C4-2B (cell line): Measurements from ENCODE around the gene XPR1.

Experiments used
- ZFX ChIP-seq: fragments of 450-650 bp; IDR thresholded peaks from 2 replicates; pipeline ENCODE4 v1.6.1; 2017
- TF ChIP-seq, protein P1 (sequence below): fragments of 450-650 bp; conservative IDR thresholded peaks from 2 replicates; pipeline ENCODE4 v1.5.1; 2017; ENCODE audit warnings: mild to moderate bottlenecking

DNA sequence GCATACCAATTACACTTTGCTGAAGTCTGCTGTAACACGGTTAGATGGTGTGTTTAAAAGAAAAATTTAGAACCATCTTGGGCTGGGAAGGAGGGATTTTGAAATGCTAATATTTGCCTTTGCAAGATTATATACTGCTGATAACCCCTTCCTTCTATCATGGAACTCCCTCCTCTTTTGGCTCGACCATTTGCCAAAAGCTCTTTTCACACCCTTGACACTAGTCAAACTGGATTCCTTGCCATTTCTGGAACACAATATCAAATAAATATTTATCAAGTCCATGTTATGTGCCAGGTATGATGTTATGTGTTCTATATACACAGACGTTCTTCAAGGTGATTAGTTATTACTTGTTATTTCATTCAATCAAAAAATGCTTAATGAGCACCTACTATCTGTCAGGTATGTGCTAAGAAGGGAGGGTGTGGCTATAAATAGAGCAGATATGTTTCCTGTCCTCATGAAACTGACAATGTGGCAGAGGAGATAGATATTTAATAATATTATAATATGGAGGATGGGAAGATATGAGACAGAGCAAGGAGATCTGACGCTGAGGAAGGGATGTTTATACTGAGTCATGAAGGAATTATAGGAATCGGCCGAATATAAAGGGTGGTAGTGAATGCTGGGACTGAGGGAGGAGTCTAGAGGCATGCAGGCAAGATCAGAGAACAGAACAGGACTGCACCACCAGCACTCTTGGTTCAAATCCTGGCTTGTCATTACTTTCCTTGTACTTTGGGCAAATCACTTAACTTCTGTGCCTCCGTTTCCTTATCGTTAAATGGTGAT is 16.1 kb upstream of the XPR1 start:
- TF ChIP-seq, protein P1, sequence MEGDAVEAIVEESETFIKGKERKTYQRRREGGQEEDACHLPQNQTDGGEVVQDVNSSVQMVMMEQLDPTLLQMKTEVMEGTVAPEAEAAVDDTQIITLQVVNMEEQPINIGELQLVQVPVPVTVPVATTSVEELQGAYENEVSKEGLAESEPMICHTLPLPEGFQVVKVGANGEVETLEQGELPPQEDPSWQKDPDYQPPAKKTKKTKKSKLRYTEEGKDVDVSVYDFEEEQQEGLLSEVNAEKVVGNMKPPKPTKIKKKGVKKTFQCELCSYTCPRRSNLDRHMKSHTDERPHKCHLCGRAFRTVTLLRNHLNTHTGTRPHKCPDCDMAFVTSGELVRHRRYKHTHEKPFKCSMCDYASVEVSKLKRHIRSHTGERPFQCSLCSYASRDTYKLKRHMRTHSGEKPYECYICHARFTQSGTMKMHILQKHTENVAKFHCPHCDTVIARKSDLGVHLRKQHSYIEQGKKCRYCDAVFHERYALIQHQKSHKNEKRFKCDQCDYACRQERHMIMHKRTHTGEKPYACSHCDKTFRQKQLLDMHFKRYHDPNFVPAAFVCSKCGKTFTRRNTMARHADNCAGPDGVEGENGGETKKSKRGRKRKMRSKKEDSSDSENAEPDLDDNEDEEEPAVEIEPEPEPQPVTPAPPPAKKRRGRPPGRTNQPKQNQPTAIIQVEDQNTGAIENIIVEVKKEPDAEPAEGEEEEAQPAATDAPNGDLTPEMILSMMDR = no peak
- TF ChIP-seq ZFX = no peak
